GM19397 (cell line): ENCODE data around the gene RCSD1.
"Not testable (repeated sequence)": the region's sequence is repeated elsewhere in the genome, so short reads cannot be mapped to it uniquely, and the experiment has no call there.

Experiments
- ATAC-seq: cut with Tn5 transposase; IDR thresholded peaks from one replicate; pipeline ENCODE4 v1.9.1; 2021; ENCODE audit warnings: mild to moderate bottlenecking, moderate library complexity; ENCODE audit not compliant: unreplicated experiment

RCSD1 gene

GRCh38 chr1:167734841-167735240 is 104.8 kb downstream of the RCSD1 start:
- ATAC-seq, result no peak

GRCh38 chr1:167737169-167737568 is 107.1 kb downstream of the RCSD1 start:
- ATAC-seq, result no peak

- no peak for ATAC-seq
Measured at GRCh38 chr1:167738158-167738557, 108.1 kb downstream of the RCSD1 start.

GRCh38 chr1:167739752-167740151 is 109.7 kb downstream of the RCSD1 start:
- ATAC-seq, result no peak

GRCh38 chr1:167741103-167741502 is 111.1 kb downstream of the RCSD1 start:
- not testable (repeated sequence) for ATAC-seq

- ATAC-seq, result not testable (repeated sequence)
Measured at GRCh38 chr1:167742392-167743057, 112.5 kb downstream of the RCSD1 start.

- no peak for ATAC-seq
Measured at GRCh38 chr1:167744901-167745300, 114.9 kb downstream of the RCSD1 start.

GRCh38 chr1:167746013-167746672 is 116.1 kb downstream of the RCSD1 start:
- ATAC-seq, result no peak

- peak; percentile 73 for ATAC-seq
Measured at GRCh38 chr1:167746988-167747655, 117.1 kb downstream of the RCSD1 start.

- no peak for ATAC-seq
Measured at GRCh38 chr1:167747988-167748387, 118.0 kb downstream of the RCSD1 start.

GRCh38 chr1:167748906-167749305 is 118.9 kb downstream of the RCSD1 start:
- ATAC-seq, result no peak

- ATAC-seq, result no peak
Measured at GRCh38 chr1:167749741-167750140, 119.7 kb downstream of the RCSD1 start.

- no peak for ATAC-seq
Measured at GRCh38 chr1:167750641-167751040, 120.6 kb downstream of the RCSD1 start.

- ATAC-seq, result no peak
Measured at GRCh38 chr1:167751676-167752075, 121.6 kb downstream of the RCSD1 start.

- no peak for ATAC-seq
Measured at GRCh38 chr1:167752219-167752985, 122.4 kb downstream of the RCSD1 start.

- no peak for ATAC-seq
Measured at GRCh38 chr1:167755654-167756053, 125.6 kb downstream of the RCSD1 start.
